Measurements from ENCODE around the gene GAS6. TPM values are rescaled to one million over a fixed set of nuclear protein-coding genes. Genes with fewer than 3 reads are reported as not detected.

GAS6 gene
- total RNA-seq, 2 experiments from 2014 or later: 0.82 to 0.92 TPM

- H3K27me3 Mint-ChIP-seq: peaks cover 14% of the 10 kb centered on the region
- no peaks in the 10 kb centered on the region for H3K9me3 Mint-ChIP-seq
- POLR2A ChIA-PET: no interaction called here
- H3K36me3 Mint-ChIP-seq (ENCODE audit: low read depth): no peaks in the 10 kb centered on the region
- no peak overlapping the region for H3K4me3 Mint-ChIP-seq
- no peak overlapping the region for H3K27ac Mint-ChIP-seq
- CTCF ChIA-PET: no interaction called here
- H3K4me1 Mint-ChIP-seq: peaks cover 31% of the 10 kb centered on the region
- no peak for DNase-seq
These were observed 13.7 kb downstream of the GAS6 start for GRCh38 chr13:113849981-113850721.

GRCh38 chr13:113849546-113849945 lies 14.3 kb downstream of the GAS6 start:
- CTCF ChIA-PET: no interaction called here
- peaks cover 25% of the 10 kb centered on the region for H3K4me1 Mint-ChIP-seq
- no peaks in the 10 kb centered on the region for H3K36me3 Mint-ChIP-seq (ENCODE audit: low read depth)
- no peak overlapping the region for H3K4me3 Mint-ChIP-seq
- POLR2A ChIA-PET: no interaction called here
- H3K9me3 Mint-ChIP-seq: no peaks in the 10 kb centered on the region
- H3K27ac Mint-ChIP-seq: no peak overlapping the region
- no peak for DNase-seq
- peaks cover 9% of the 10 kb centered on the region for H3K27me3 Mint-ChIP-seq

- ChIA-PET CTCF (interaction anchor here (1.2 kb wide), 1 partner anchor 8 kb away, joined by 4 read pairs; no protein-coding TSS in a partner anchor), POLR2A (no interaction called here)
- Mint-ChIP-seq H3K27ac (no peak overlapping the region), H3K4me3 (no peak overlapping the region), H3K36me3 (ENCODE audit: low read depth) (no peaks in the 10 kb centered on the region), H3K9me3 (no peaks in the 10 kb centered on the region), H3K4me1 (peaks cover 18% of the 10 kb centered on the region), H3K27me3 (peaks cover 2% of the 10 kb centered on the region)
- DNase-seq: no peak
These were observed 15.2 kb downstream of the GAS6 start for GRCh38 chr13:113848431-113849260.

- H3K9me3 Mint-ChIP-seq: no peaks in the 10 kb centered on the region
- ChIA-PET CTCF (interaction anchor here (1.2 kb wide), 1 partner anchor 8 kb away, joined by 4 read pairs; no protein-coding TSS in a partner anchor), POLR2A (no interaction called here)
- no peaks in the 10 kb centered on the region for H3K36me3 Mint-ChIP-seq (ENCODE audit: low read depth)
- H3K4me1 Mint-ChIP-seq: peaks cover 13% of the 10 kb centered on the region
- no peaks in the 10 kb centered on the region for H3K27me3 Mint-ChIP-seq
- H3K27ac Mint-ChIP-seq: no peak overlapping the region
- DNase-seq: no peak
- no peak overlapping the region for H3K4me3 Mint-ChIP-seq
These were observed 15.9 kb downstream of the GAS6 start for GRCh38 chr13:113848020-113848419.

GRCh38 chr13:113846636-113847318 lies 17.1 kb downstream of the GAS6 start:
- H3K36me3 Mint-ChIP-seq (ENCODE audit: low read depth): no peaks in the 10 kb centered on the region
- no peak overlapping the region for H3K27ac Mint-ChIP-seq
- CTCF ChIA-PET: no interaction called here
- H3K9me3 Mint-ChIP-seq: peaks cover 3% of the 10 kb centered on the region
- no peak for DNase-seq
- POLR2A ChIA-PET: no interaction called here
- peaks cover 17% of the 10 kb centered on the region for H3K4me1 Mint-ChIP-seq
- no peak overlapping the region for H3K4me3 Mint-ChIP-seq
- no peaks in the 10 kb centered on the region for H3K27me3 Mint-ChIP-seq

GRCh38 chr13:113845723-113846635 lies 17.9 kb downstream of the GAS6 start:
- no peak overlapping the region for H3K27ac Mint-ChIP-seq
- no peaks in the 10 kb centered on the region for H3K36me3 Mint-ChIP-seq (ENCODE audit: low read depth)
- H3K4me3 Mint-ChIP-seq: no peak overlapping the region
- ChIA-PET CTCF (no interaction called here), POLR2A (no interaction called here)
- H3K9me3 Mint-ChIP-seq: peaks cover 5% of the 10 kb centered on the region
- no peak for DNase-seq
- peaks cover 22% of the 10 kb centered on the region for H3K4me1 Mint-ChIP-seq
- no peaks in the 10 kb centered on the region for H3K27me3 Mint-ChIP-seq

- H3K4me1 Mint-ChIP-seq: peaks cover 22% of the 10 kb centered on the region
- CTCF ChIA-PET: no interaction called here
- no peak overlapping the region for H3K27ac Mint-ChIP-seq
- POLR2A ChIA-PET: no interaction called here
- DNase-seq: no peak
- no peaks in the 10 kb centered on the region for H3K36me3 Mint-ChIP-seq (ENCODE audit: low read depth)
- no peak overlapping the region for H3K4me3 Mint-ChIP-seq
- no peaks in the 10 kb centered on the region for H3K27me3 Mint-ChIP-seq
- peaks cover 5% of the 10 kb centered on the region for H3K9me3 Mint-ChIP-seq
These were observed 18.8 kb downstream of the GAS6 start for GRCh38 chr13:113845055-113845454.

GRCh38 chr13:113843864-113844556 lies 19.9 kb downstream of the GAS6 start:
- ChIA-PET POLR2A (no interaction called here), CTCF (interaction anchor here (1.0 kb wide), 1 partner anchor 401 kb away, joined by 3 read pairs; no protein-coding TSS in a partner anchor)
- DNase-seq: no peak
- peaks cover 5% of the 10 kb centered on the region for H3K9me3 Mint-ChIP-seq
- H3K4me1 Mint-ChIP-seq: peaks cover 22% of the 10 kb centered on the region
- no peaks in the 10 kb centered on the region for H3K36me3 Mint-ChIP-seq (ENCODE audit: low read depth)
- H3K27ac Mint-ChIP-seq: no peak overlapping the region
- no peaks in the 10 kb centered on the region for H3K27me3 Mint-ChIP-seq
- H3K4me3 Mint-ChIP-seq: no peak overlapping the region

GRCh38 chr13:113843063-113843654 lies 20.7 kb downstream of the GAS6 start:
- H3K4me1 Mint-ChIP-seq: peaks cover 22% of the 10 kb centered on the region
- no peaks in the 10 kb centered on the region for H3K36me3 Mint-ChIP-seq (ENCODE audit: low read depth)

GRCh38 chr13:113842336-113843062 lies 21.4 kb downstream of the GAS6 start:
- Mint-ChIP-seq H3K4me3 (no peak overlapping the region), H3K27ac (no peak overlapping the region), H3K36me3 (ENCODE audit: low read depth) (no peaks in the 10 kb centered on the region), H3K27me3 (no peaks in the 10 kb centered on the region), H3K4me1 (peaks cover 26% of the 10 kb centered on the region), H3K9me3 (peaks cover 5% of the 10 kb centered on the region)
- DNase-seq: no peak
- POLR2A ChIA-PET: interaction anchor here (0.7 kb wide), 1 partner anchor 22 kb away, joined by 7 read pairs; no protein-coding TSS in a partner anchor
- CTCF ChIA-PET: interaction anchor here (1.0 kb wide), 1 partner anchor 403 kb away, joined by 3 read pairs; no protein-coding TSS in a partner anchor

More at GRCh38 chr13:113843063-113843654, 20.7 kb downstream of the GAS6 start:
- H3K4me3 Mint-ChIP-seq: no peak overlapping the region
- H3K27me3 Mint-ChIP-seq: no peaks in the 10 kb centered on the region
- POLR2A ChIA-PET: no interaction called here
- no peak for DNase-seq
- no peak overlapping the region for H3K27ac Mint-ChIP-seq
- CTCF ChIA-PET: interaction anchor here (1.0 kb wide), 1 partner anchor 402 kb away, joined by 3 read pairs; no protein-coding TSS in a partner anchor
- peaks cover 5% of the 10 kb centered on the region for H3K9me3 Mint-ChIP-seq

- no peaks in the 10 kb centered on the region for H3K27me3 Mint-ChIP-seq
- H3K36me3 Mint-ChIP-seq (ENCODE audit: low read depth): no peaks in the 10 kb centered on the region
- H3K9me3 Mint-ChIP-seq: peaks cover 5% of the 10 kb centered on the region
- POLR2A ChIA-PET: no interaction called here
- peaks cover 28% of the 10 kb centered on the region for H3K4me1 Mint-ChIP-seq
- H3K27ac Mint-ChIP-seq: no peak overlapping the region
- no peak overlapping the region for H3K4me3 Mint-ChIP-seq
- no peak for DNase-seq
- CTCF ChIA-PET: interaction anchor here (0.9 kb wide), 1 partner anchor 20 kb away, joined by 4 read pairs; no protein-coding TSS in a partner anchor
These were observed 22.6 kb downstream of the GAS6 start for GRCh38 chr13:113841353-113841650.
